A673 (cell line): ENCODE data around the gene KCTD21.

Experiments used
- EZH2 ChIP-seq: fragments of 200-600 bp; sonication (generic); IDR thresholded peaks from 2 replicates; pipeline ENCODE4 v1.6.1; 2017; ENCODE audit warnings: borderline replicate concordance, low read depth, mild to moderate bottlenecking, mixed read lengths, antibody characterized with exemption, low read length; ENCODE audit not compliant: poor library complexity, severe bottlenecking
- TF ChIP-seq, protein P1 (sequence below): fragments of 300-800, 200-600 bp; sonication (generic); conservative IDR thresholded peaks from 2 replicates; pipeline ENCODE4 v1.5.1; 2017; ENCODE audit warnings: low read depth, mild to moderate bottlenecking, antibody characterized with exemption, low read length, moderate library complexity, mixed read lengths

DNA sequence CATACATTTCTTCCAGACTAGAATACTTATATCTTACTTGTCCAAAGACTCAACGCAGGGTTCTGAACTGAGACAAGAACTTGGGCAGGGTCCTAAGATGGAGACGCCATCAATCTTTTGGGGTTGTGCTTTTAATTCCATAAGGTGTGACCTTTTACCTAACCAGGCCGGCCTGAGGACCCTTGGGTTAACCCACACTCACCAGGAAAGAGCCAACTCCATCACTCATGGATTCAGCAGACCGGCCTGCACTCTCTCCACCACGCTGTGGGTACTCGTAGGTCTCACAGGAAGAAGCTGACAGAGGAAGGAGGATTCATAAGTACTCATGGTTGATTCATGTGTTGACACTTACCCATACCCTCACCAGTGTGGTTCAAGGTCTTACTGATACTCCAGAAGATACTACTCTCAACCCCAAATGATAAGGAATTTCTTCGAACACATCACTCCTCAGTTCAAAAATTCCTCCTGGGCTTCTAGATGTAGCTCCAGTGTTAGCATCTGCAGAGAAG is 36.5 kb upstream of the KCTD21 start:
- TF ChIP-seq, protein P1, sequence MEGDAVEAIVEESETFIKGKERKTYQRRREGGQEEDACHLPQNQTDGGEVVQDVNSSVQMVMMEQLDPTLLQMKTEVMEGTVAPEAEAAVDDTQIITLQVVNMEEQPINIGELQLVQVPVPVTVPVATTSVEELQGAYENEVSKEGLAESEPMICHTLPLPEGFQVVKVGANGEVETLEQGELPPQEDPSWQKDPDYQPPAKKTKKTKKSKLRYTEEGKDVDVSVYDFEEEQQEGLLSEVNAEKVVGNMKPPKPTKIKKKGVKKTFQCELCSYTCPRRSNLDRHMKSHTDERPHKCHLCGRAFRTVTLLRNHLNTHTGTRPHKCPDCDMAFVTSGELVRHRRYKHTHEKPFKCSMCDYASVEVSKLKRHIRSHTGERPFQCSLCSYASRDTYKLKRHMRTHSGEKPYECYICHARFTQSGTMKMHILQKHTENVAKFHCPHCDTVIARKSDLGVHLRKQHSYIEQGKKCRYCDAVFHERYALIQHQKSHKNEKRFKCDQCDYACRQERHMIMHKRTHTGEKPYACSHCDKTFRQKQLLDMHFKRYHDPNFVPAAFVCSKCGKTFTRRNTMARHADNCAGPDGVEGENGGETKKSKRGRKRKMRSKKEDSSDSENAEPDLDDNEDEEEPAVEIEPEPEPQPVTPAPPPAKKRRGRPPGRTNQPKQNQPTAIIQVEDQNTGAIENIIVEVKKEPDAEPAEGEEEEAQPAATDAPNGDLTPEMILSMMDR, result no peak
- TF ChIP-seq EZH2, result no peak
